GM19468 (cell line): ENCODE results near the gene KRTAP15-1.

Experiments
- ATAC-seq: cut with Tn5 transposase; IDR thresholded peaks from one replicate; pipeline ENCODE4 v1.9.1; 2021; ENCODE audit warnings: mild to moderate bottlenecking, moderate library complexity, moderate number of reproducible peaks; ENCODE audit not compliant: unreplicated experiment; ENCODE audit errors: extremely low read depth

KRTAP15-1 gene

GRCh38 chr21:30439975-30440374 is at the start of gene KRTAP15-1:
Gene KRTAP15-1 (plus strand): TSS chr21:30440275. CDS start chr21:30440328, 53 bp downstream.
- no peak for ATAC-seq

DNA sequence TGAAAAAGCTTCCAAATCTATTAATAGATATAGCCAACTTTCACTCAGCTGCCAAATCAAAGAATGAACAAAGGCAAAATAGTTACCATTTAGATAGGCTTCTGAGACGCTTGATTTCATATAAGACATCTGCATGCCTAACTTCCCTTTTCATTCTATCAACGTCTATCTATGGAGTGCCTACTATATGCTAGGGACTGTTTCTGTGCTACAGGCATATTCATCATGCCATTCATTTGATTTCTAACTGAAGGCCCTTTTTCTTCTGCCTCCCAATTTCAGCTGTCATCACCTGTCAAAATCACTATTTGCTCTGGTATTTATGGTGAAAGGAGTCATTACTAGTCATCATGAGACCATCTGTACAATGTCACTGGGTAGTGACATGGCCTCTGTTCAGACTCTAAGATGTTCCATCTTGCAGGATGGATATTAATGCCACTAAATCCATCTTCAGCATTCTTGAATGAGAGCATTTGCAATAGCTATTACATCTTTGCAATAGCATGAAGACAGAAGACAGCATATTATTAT is 48.5 kb upstream of the KRTAP15-1 start:
- no peak for ATAC-seq

DNA sequence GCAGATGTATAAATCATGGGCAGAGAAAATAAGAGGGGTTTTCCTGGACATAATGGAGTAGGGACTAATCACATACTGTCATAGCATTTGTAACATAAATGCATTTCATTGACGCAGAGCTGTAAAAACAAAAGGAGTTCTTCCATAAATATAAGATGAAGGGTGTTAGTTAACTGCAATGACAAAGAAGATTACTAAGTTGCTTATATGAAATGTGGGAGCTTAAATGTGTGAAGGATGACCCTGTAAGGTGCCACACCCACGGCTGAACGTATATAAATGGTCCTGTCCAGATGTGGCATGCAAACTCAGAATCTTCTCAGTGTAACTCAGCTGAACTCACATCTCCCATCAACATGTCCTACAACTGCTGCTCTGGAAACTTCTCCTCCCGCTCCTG is 44.3 kb upstream of the KRTAP15-1 start, which contains the start of gene KRTAP13-1:
Gene KRTAP13-1 (plus strand): TSS at position 301 of the 400 bp plus-strand sequence. CDS start 56 bp downstream, at position 357.
- ATAC-seq, result no peak

GRCh38 chr21:30408782-30409494 is 31.1 kb upstream of the KRTAP15-1 start:
- no peak for ATAC-seq

DNA sequence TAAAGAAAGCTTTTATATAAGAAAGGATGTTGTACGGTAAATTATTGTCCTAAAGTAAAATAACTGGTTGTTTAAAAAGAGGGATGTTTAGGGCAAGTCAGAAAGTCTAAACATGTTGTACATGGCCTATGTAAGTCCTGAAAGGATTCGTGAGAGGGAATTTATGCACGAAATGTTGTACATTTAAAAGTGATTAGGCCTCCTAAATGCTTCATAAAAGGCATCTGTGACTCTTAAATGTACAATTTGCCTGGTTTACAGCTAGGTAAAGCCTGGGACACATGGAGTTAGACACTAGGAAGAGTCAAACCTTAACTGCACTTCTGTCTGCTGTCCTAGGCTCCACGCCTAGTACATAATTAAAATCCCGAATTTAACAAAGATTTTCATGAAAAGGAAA is 24.1 kb upstream of the KRTAP15-1 start:
- ATAC-seq, result no peak

- ATAC-seq, result no peak
Measured at GRCh38 chr21:30425826-30426225, 14.2 kb upstream of the KRTAP15-1 start, which contains the start of gene KRTAP13-3. Gene KRTAP13-3 (minus strand): TSS chr21:30425926. CDS start chr21:30425912, 14 bp downstream.

- no peak for ATAC-seq
Measured at GRCh38 chr21:30426731-30427130, 13.3 kb upstream of the KRTAP15-1 start.

- ATAC-seq, result no peak
Measured at GRCh38 chr21:30430170-30430655, 9.9 kb upstream of the KRTAP15-1 start, which contains the start of gene KRTAP13-4. Gene KRTAP13-4 (plus strand): TSS chr21:30430220. CDS start chr21:30430276, 56 bp downstream.

DNA sequence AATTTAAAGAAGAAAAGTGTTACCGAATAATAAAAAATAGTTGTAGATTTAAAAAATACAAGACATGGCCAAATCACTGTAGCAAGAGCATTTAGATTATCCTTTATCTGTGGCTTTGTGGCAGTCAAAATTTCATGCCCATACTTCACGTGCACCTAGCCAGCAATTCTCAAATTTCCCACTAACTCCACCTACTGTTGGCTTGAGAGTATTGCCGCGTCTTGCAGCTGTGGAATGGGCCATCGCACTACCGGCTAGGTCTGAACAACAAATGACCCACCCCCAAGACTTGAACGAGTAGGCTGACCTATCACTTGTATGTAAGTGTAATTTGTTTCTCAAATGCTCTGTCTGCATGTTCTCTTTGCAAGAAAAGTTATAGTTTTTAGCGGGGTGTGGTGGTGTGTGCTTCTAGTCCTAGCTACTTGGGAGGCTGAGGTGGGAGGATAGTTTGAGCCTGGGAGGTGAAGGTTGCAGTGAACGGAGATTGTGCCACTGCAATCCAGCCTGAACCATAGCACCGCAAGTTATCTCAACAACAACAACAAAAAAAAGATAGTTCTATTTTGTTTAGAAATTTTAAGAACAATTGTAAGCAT is 5.9 kb upstream of the KRTAP15-1 start:
- no peak for ATAC-seq

GRCh38 chr21:30437010-30437565 is 3.0 kb upstream of the KRTAP15-1 start:
- no peak for ATAC-seq

DNA sequence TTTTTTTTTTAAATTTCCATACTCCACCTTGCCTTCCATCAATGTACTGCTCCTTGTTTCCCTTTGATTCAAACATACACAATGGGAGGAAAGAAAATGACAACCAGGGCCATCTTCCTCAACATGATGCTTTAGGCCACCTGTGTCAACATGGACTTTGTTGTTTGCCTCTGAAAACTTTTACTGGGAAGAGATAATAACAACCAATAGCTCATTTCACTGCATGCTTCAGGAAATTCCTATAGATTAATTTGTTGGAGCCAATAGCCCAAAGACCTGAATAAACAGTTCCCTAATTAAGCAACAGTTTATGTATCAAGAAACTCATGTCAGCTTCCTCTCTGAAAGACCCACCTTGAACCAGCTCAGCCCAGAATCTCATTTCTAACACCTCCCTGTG is 3.2 kb downstream of the KRTAP15-1 start:
- ATAC-seq, result no peak

DNA sequence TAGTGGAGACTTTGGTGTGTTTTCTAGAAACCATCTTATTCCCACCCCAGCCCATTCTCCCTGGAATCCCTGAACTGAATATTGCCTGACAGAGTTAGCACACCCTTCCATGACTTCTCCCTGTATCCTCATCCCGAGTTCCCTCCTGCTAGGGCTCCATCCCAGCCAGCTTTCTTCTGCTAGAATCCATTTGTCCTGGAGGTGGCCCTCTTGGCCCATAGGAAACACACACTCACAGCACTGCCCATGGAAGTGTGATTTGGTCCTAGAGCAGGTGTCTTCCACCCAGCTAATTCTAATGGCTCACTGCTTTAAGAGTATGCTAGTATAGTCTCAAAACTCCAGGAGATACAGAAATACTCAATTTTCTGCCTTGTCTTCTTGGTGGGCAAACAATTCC is 4.1 kb downstream of the KRTAP15-1 start:
- ATAC-seq, result no peak

DNA sequence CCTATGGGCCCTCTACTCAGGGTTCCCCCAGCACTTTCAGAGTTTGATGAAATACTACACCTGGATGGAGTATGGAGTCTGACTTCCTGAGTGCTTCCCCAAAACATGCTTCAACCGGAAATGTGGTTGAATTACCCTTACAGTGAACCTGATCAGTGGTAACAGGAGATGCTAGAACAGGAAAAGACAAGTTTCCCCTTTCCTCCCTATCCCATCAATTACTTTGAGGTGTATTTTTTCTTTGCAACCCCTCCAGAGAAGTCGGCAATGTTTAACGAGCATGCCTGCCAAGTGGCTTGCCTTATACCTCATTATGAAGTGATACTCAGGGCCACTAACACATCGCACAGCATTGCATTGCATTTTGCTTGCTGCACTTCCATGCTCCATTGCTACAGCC is 7.0 kb downstream of the KRTAP15-1 start:
- no peak for ATAC-seq

DNA sequence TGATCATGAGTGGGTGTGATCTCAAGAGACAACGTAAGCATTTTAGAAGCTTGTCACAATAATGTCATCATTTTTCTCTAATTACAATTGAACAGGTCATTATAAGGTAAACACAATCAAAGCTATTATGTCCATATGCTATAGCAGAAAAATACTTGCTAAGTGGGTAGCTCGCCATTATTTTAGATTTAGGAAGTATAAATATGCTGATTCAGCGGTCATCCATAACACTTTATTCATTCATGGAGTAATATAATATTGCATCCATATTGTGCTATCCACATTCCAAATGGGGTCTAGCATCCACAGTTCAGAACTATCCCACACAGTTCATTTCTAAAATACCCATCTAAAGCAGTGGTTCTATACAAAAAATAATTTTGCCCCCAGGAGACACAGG is 8.4 kb downstream of the KRTAP15-1 start:
- no peak for ATAC-seq

GRCh38 chr21:30463713-30464112 is 23.6 kb downstream of the KRTAP15-1 start:
- ATAC-seq, result no peak

- ATAC-seq, result no peak
Measured at GRCh38 chr21:30468900-30469714, 29.0 kb downstream of the KRTAP15-1 start.

DNA sequence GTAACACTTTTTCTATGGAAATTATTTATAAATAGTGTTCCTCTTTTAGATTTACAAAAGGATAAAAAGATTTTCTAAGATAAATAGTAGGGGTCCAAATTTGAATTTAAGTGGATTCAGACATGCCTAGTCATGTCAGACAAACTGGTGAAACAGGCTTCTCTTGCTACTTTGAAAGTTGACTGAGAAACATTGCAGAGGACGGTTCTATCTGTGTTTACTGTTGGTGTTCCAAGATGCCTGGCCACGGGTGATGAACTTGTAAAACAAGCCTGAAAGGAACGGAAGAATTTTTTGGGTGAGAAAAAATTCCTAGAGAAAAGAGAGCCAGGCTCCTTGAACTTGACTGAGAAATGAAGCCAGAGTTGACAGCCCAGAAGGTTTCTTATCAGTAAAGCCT is 37.9 kb downstream of the KRTAP15-1 start:
- no peak for ATAC-seq

GRCh38 chr21:30479259-30479658 is 39.2 kb downstream of the KRTAP15-1 start:
- no peak for ATAC-seq

DNA sequence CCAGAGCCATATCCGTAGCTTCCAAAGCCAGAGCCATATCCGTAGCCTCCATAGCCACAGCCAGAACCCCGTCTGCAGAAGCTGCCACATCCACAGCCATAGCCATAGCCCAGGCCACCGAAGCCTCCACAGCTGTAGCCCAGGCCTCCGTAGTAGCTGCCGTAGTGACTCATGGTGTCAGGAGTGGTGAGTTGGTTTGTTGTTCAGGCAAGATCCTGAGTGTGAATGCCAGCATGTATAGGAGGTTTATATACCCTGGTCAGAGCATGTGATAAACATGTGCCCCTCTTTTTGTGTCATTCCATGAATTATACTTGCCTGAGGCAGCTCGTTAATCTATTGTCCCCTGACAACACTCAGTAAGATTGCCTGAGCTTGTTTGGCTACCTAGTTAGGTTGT is 40.1 kb downstream of the KRTAP15-1 start, which contains the start of gene KRTAP19-1:
Gene KRTAP19-1 (minus strand): TSS at position 223 of the 400 bp plus-strand sequence. CDS start 50 bp downstream, at position 173.
- ATAC-seq, result no peak

- ATAC-seq, result no peak
Measured at GRCh38 chr21:30482130-30482529, 42.1 kb downstream of the KRTAP15-1 start.
